ENCODE measurements around the gene TRIML1. TPM values are rescaled to one million over a fixed set of nuclear protein-coding genes. Genes with fewer than 3 reads are reported as not detected.
"Not testable (repeated sequence)": the region's sequence is repeated elsewhere in the genome, so short reads cannot be mapped to it uniquely, and the experiment has no call there.

The TRIML1 gene
- polyA plus RNA-seq, 12 donors: not detected

DNA sequence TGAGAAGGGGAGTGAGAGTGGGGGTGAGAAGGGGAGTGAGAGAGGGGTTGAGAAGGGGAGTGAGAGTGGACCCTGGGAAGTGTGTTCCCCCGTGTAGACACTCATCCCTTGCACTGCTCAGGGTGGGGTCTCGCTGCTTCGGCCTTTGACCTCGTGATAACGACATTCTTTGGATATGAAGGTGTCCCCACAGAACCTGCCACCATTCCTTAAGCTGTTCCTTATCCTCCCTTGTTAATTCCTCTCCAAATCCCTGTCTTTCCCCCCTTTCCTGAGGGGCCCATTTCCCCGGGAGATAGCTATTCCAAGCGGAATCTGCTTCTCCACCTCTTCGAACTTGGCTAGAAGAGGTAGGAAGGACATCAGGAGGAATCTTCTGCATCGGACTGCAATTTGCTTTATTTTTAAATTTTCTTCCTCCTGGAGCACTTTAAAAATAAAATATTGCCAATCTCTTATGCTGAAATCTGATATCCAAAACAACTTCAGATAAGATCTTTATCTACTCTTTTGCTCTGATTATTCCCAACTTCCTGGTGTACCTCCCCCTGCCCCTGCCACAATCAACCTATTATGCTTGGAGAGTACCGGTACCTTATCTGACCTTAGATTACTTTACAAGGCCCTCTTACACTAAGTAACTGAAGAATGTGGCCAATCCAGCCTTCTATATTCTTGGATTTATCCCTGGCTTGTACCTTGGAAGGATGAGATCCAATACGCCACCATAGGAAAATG lies 15.6 kb downstream of the TRIML1 start:
- DNase-seq: no peak

DNA sequence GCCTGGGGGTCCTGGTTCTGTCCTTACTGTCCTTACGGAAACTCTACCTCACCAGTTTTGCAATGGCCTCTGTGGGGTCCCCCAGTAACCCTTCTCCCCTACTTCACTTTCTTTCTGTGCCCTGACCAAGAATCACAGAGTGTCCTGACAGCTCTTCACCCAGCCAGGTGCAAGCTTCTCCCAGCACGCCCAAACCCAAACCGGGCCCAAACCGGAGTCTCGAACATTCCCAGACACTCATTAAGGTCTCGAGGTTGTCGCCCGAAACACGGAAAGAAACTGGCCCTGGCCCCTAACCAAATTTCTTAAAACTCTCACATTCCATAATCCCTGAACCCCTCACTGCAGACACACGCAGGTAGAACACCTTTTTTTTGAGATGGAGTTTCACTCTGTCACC lies 19.1 kb downstream of the TRIML1 start:
- DNase-seq: no peak

DNA sequence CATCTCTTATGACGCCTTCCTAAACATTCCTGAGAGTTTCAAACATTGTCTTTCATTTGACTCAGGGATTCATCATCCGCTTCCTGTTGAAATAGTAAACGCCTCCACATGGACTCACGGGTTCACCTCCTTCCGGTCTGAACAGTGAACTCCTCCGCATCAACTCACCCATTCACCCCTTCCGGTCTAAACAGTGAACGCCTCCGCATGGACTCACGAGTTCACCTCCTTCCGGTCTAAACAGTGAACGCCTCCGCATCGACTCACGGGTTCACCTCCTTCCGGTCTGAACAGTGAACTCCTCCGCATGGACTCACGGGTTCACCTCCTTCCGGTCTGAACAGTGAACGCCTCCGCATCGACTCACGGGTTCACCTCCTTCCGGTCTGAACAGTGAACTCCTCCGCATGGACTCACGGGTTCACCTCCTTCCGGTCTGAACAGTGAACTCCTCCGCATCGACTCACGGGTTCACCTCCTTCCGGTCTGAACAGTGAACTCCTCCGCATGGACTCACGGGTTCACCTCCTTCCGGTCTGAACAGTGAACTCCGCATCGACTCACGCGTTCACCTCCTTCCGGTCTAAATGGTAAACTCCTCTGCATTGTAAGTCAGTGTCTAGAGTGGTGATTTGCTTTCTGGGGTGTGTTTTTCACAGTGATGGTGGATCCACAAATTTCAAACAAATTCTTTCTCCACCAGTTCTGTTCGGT lies 20.4 kb downstream of the TRIML1 start:
- DNase-seq: not testable (repeated sequence)

DNA sequence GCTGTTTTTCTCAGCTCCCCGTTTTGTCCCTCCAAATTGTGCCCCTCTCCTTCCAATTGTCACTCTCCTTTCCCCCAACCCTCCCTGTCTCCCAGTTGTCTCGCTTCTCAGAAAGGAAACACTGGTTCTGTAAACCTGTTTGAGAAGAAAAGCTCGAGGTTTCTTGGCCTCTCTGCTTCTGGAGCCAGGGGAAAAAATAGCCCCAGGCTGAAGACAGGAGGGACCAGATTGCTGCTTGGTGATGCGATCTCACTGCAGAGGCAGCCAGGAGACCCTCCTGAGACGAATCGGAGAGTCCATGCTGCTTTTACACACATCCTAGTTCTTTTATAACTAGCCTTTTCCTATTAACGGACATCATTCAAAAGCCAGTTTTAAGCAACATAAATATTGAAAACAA lies 21.2 kb downstream of the TRIML1 start:
- no peak for DNase-seq

DNA sequence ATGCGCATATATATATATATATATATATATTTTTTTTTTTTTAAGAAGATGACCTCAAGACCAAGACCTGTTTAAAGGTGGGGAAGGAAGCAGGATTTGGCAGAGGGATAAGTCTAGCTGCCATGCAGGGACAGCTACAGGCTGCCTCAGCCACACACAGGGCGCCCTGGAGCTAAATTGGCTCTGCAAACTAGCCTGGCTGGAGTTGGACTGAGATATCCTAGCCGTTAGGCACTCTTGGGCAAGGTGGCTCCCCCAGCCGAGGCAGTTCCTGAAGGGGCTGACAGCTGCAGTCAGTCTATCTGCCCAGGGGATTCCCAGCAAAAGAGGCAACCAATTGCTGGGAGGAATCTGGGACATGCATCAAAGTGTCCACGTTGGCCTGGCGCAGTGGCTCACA lies 21.9 kb downstream of the TRIML1 start:
- no peak for DNase-seq

DNA sequence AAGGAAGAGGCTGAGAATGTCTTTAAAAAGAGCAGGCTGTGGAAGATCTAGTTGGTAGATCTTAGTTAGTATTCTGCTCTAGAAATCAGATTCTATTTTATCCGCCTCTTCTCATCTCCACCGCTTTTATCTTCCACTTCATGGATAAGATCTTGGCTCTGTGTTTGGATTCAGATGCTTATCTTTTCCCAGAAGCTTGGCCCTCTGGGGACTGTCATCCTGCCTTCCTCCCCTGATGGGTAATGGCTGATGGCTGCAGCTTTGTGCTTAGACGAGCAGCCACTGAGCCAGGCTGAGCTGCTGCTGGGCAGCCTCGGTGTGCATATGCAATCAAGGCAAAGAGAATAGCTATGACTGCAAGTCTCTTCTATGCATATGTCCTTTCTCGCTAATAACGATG lies 23.5 kb downstream of the TRIML1 start:
- no peak for DNase-seq

DNA sequence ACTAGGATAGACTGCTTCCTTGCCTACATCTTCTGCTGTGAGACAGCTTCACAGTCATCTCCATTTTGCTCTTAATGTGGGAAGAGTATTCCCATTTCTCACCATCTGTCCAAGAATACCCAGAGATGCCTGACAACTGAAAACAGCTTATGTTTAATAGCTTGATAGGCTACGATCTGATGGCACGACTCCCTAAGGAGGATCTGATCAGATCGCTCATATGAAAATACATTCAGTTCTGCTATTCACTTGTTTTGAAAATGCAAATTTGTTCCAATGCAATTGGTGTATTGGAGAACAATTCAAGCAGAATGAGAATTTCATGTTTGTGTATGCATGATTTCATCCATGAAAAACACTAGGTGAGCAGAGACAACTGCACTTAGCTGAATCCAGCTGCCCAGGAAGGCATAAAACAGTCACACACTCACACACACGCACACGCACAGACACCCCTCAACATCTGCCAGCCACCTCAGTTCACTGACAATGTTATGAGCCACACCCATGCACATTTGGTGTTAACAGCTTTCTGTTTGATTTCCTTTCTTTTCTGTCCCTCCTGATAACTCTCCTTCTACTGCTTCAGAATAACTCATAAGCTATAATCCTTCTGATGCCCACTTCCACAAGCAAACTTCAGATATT lies 29.6 kb downstream of the TRIML1 start:
- no peak for DNase-seq

DNA sequence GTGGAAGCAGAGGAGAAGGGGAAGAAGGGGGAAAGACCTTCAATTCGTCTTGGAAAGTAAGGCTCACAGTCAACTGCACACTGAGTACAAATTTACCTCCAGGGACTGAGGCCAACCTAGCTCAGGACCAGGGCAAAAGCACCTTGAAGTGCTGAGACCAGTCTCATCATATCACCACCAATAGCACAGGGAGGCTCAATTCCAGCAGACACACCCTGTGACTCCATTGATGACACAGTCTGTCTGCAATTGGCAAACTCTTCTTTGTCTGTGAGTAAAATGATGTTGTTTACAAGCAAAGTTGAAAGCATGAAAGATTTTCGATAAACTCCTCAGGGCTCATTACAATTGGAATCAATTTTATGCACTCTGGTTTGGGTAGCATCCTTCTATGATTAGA lies 32.3 kb downstream of the TRIML1 start:
- DNase-seq: no peak

DNA sequence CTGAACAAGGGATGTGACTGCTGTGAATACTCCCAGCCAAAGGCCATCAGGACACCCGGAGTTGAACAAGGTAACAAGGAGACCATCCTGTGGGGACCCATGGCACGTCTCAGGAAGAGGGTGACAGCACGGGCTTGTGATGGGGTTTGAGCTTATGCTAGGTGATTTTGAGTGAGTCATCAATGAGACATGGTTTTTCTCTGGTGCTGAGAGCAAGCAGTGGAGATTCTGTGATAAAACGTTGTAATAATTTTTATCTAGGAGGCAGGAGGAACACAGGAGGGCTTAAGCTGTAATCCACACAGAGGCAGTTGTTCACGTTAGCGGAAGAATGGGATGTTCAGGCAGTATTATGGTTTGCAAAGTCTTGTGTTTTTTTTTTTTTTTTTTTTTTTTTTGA lies 36.0 kb downstream of the TRIML1 start:
- no peak for DNase-seq

DNA sequence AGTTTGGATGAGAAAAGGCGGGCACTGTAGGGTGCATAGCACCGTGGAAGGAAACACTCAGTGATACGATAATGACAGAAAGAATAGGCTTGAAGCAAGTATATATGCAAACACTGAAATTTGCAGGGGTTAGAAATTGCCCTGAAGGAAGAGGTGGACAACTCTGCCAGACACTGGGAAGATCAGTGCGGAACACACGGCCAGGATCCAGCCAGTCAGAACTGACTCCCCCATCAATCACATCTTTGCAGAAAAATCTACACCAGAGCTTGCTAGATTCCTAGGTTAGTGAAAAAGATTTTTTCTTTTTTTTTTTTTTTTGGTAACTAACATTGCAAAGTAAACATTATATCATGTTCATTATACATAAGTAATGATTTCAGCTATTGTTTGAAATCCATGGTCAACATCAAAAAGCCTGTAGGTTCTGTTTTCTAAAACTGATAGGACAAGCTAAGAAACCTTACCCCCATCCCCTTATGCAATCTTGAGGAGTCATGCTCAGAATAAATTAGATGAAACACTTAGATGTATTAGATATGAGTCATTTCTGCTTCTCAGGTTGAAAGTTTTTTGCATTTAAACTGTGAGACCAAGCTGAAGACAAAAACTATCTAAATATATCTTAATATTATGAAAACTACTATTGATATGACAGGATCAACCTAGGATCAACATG lies 38.9 kb downstream of the TRIML1 start:
- DNase-seq: no peak

DNA sequence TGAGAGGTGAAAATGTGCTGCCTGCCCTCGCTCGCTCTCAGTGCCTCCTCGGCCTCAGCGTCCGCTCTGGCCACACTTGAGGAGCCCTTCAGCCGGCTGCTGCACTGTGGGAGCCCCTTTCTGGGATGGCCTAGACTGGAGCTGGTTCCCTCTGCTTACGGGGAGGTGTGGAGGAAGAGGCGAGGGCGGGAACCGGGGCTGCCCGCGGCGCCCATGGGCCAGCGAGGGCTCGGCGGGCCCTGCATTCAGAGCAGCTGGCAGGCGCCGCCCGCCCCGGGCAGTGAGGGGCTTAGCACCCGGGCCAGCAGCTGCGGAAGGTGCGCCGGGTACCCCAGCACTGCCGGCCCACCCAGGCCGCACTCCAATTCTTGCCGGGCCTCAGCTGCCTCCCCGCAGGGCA lies 39.6 kb downstream of the TRIML1 start:
- no peak for DNase-seq

DNA sequence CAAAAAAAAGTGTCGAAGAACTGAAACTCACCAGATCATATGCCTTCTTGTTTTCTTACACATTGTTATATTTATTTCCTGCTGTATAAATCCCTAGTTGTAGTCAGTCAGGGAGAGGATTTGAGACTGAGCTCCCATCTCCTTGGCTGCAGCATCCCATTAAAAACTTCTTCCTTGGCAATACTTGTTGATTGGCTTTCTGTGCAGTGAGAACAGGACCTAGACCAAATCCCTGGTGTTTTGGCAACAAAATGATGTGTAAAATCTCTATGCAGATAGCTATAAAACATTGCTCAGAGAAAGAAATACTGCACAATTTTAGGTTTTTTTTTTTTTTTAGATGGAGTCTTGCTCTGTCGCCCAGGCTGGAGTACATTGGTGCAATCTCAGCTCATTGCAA lies 47.9 kb downstream of the TRIML1 start:
- DNase-seq: no peak

DNA sequence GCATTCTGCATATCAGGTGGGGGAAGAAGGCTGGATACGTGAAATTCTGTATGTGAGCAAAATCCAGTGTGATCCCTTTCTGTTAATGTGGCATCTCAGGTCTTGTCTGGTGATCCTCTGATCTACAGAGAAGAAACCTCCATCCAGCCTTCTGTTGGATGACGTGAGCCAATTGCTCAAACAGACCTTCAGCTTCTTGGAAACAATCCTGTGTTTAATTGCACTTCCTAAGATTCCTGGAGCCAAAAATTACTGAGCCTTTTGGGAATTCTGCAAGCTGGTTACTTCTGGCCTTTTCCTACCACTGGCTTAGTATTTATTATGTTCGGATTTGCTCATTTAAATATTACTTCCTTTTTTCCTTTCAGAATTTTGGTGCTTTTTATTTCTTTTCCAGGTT lies 51.2 kb downstream of the TRIML1 start:
- peak; percentile 15 for DNase-seq

DNA sequence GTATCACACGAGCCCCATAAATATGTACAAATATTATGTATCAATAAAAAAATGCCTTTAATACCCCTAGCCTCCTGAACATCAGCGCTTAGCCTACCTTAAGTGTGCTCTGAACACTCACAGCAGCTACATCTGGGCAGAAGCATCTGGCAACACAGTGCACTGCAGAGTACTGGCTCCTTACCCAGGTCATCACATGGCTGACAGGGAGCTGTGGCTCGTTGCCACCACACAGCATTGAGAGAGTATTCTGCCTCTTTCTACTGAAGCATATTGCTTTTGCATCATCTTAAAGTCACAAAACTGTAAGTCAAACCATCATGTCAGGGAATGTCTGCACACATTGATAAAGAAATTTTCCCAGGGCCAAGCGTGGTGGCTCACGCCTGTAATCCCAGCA lies 55.2 kb downstream of the TRIML1 start:
- DNase-seq: peak; percentile 27

DNA sequence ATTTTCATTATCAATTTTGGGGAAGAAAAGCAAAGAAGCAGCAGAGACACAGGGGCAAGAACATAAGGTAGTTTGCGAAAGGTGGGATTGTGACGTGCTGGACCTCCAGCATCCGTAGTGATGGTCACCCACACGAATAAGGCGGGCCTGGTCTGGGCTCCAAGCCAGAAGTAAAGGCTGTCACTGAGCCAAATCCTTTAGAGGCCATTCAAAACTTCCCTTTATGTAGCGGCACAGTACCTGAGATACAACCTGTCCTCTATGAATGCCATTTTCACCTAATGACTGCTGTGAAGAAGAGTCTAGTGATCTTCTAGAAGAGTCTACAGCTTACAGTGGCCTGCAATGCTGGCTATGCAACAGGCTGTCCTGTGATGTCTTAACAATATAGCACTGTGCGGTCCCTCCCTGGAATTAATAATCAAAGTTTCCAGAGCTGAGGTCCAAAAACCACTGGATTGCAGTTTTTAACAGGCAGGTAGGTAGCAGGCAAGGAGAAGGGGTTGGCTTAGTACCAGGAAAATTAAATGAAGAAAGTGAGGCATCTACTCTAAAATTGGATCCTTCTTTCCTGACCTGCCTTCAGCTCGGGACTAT lies 56.2 kb downstream of the TRIML1 start:
- peak; percentile 60 for DNase-seq

DNA sequence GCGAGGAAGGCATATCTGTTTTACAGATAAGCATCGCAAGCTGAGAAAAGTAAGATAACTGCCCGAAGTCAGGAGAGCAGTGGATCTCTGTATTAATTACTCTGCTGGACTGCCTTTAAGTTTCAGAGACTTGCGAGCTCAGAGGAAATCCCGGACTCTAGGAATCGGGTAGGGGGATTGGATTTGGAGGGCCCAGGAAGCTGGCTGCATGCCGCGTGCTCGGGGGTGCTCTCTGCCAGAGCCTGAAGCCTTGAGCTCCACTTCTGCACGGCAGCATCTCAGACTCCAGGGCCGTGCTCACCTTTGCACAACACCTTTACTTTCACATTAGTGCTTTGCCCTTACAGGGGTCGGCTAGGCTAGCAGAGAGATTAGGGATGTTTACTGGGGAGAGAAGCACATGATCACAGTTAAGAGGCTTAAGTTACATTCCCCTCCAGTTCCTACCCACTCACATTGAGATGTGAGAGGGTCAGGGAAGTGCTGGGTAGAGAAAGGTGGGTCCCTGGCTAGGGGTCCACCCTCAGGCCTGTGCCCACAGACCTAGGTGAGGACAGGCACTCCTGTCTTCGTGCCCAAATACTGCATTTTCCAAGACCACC lies 57.0 kb downstream of the TRIML1 start:
- DNase-seq: peak; percentile 13

Other genes starting within 250 kb of the TRIML1 start
- 1 to 10 TPM in 1 of 12 donors, under 1 TPM in 5, not detected in 6; 0.11 to 1.0 (median 0.16) TPM for gene ZFP42, start 143.7 kb upstream of the TRIML1 start, polyA plus RNA-seq (ENCODE audit: insufficient read length in 12 of 12)
- under 1 TPM in 1 of 12 donors, not detected in 11; 0.25 TPM for gene TRIML2, start 29.8 kb upstream of the TRIML1 start, polyA plus RNA-seq (ENCODE audit: insufficient read length in 12 of 12)